Peyer's patch (tissue), 4 donors: ENCODE results near the gene VTCN1. TPM values are rescaled to one million over a fixed set of nuclear protein-coding genes. Genes with fewer than 3 reads are reported as not detected.

Experiments
- DNase-seq, 3 donors: peaks; one replicate each; pipeline ENCODE4 v3.0.0-alpha.2; 2017 to 2019
- H3K27ac ChIP-seq, 4 donors: fragments of 200-600 bp; sonication (generic); one replicate each; pipeline ENCODE4 v1.5.1; 2016 to 2019
- H3K27me3 ChIP-seq, 2 donors: fragments of 200-600 bp; sonication (generic); one replicate each; pipeline ENCODE4 v1.5.1; 2019
- H3K36me3 ChIP-seq, 3 donors: fragments of 200-600 bp; sonication (generic); one replicate each; pipeline ENCODE4 v1.5.1; 2016 to 2019
- H3K4me1 ChIP-seq, 4 donors: fragments of 200-600 bp; sonication (generic); one replicate each; pipeline ENCODE4 v1.5.1; 2016 to 2019
- H3K4me3 ChIP-seq, 4 donors: fragments of 200-600 bp; sonication (generic); 1 replicate in 3 of 4; 2 replicates in 1 of 4; pipeline ENCODE4 v1.5.1; 2016 to 2019; ENCODE audit warnings: mild to moderate bottlenecking in 1 of 4
- H3K9me3 ChIP-seq, 4 donors: fragments of 200-600 bp; sonication (generic); one replicate each; pipeline ENCODE4 v1.5.1; 2016 to 2019; ENCODE audit warnings: mild to moderate bottlenecking in 1 of 4
- CTCF ChIP-seq, 6 experiments: fragments of 450-650 bp in 4 of 6; fragments of 200-600 bp in 2 of 6; sonication (generic) in 1 of 6; IDR thresholded peaks; one replicate each; pipeline ENCODE4 v1.5.1; 2017 to 2019; ENCODE audit warnings: antibody characterized with exemption in 6 of 6, mild to moderate bottlenecking in 3 of 6, moderate library complexity in 1 of 6
- POLR2A ChIP-seq, 2 donors: fragments of 450-650 bp; IDR thresholded peaks; one replicate each; pipeline ENCODE4 v1.5.1; 2017; ENCODE audit warnings: antibody characterized with exemption in 2 of 2, mild to moderate bottlenecking in 2 of 2, moderate library complexity in 2 of 2
- total RNA-seq, 4 donors: library from RNA; depleted of rRNA; stranded (reverse); fragments of >200 nt; gene quantifications; one replicate each; pipeline ENCODE4 v1.1.0, GENCODE V29; 2016

The VTCN1 gene
- total RNA-seq, 4 donors from 2014 or later: not detected

GRCh38 chr1:117118137-117118536, 92.6 kb downstream of the VTCN1 start:
- no peak for DNase-seq
- Histone ChIP-seq H3K27ac (no peak overlapping the region), H3K4me1 (peaks cover 0 to 15% (median 2%) of the 10 kb centered on the region in 4 donors), H3K9me3 (no peaks in the 10 kb centered on the region), H3K27me3 (no peaks in the 10 kb centered on the region), H3K4me3 (no peak overlapping the region), H3K36me3 (no peaks in the 10 kb centered on the region)
- TF ChIP-seq CTCF (IDR thresholded peaks at IDR 0.05) (no peak), POLR2A (IDR thresholded peaks at IDR 0.05) (no peak)

- no peaks in the 10 kb centered on the region for H3K9me3 ChIP-seq
- DNase-seq: no peak
- TF ChIP-seq CTCF (IDR thresholded peaks at IDR 0.05): no peak
- no peak for TF ChIP-seq POLR2A (IDR thresholded peaks at IDR 0.05)
- no peak overlapping the region for H3K27ac ChIP-seq
- H3K4me1 ChIP-seq: peaks cover 0 to 15% (median 2%) of the 10 kb centered on the region in 4 donors
- no peaks in the 10 kb centered on the region for H3K36me3 ChIP-seq
- H3K4me3 ChIP-seq: no peak overlapping the region
- no peaks in the 10 kb centered on the region for H3K27me3 ChIP-seq
Measured at GRCh38 chr1:117117697-117118096, 93.0 kb downstream of the VTCN1 start.

- H3K4me3 ChIP-seq: no peak overlapping the region
- H3K27ac ChIP-seq: no peak overlapping the region
- no peaks in the 10 kb centered on the region for H3K9me3 ChIP-seq
- no peaks in the 10 kb centered on the region for H3K36me3 ChIP-seq
- DNase-seq: no peak
- H3K27me3 ChIP-seq: no peaks in the 10 kb centered on the region
- TF ChIP-seq POLR2A (IDR thresholded peaks at IDR 0.05) (no peak), CTCF (IDR thresholded peaks at IDR 0.05) (no peak)
- H3K4me1 ChIP-seq: peaks cover 0 to 10% (median 0%) of the 10 kb centered on the region in 4 donors
Measured at GRCh38 chr1:117116784-117117130, 94.0 kb downstream of the VTCN1 start.

- Histone ChIP-seq H3K4me3 (no peak overlapping the region), H3K27me3 (no peaks in the 10 kb centered on the region), H3K9me3 (no peaks in the 10 kb centered on the region), H3K4me1 (peaks cover 0 to 10% (median 0%) of the 10 kb centered on the region in 4 donors), H3K27ac (no peak overlapping the region), H3K36me3 (no peaks in the 10 kb centered on the region)
- TF ChIP-seq POLR2A (IDR thresholded peaks at IDR 0.05): no peak
- no peak for TF ChIP-seq CTCF (IDR thresholded peaks at IDR 0.05)
- DNase-seq: no peak
Measured at GRCh38 chr1:117116090-117116783, 94.5 kb downstream of the VTCN1 start.

- no peak for DNase-seq
- no peaks in the 10 kb centered on the region for H3K36me3 ChIP-seq
- H3K4me3 ChIP-seq: no peak overlapping the region
Measured at GRCh38 chr1:117114877-117115276, 95.8 kb downstream of the VTCN1 start.

More at GRCh38 chr1:117114877-117115276, 95.8 kb downstream of the VTCN1 start:
- Histone ChIP-seq H3K4me1 (no peaks in the 10 kb centered on the region), H3K27ac (no peak overlapping the region), H3K9me3 (no peaks in the 10 kb centered on the region), H3K27me3 (no peaks in the 10 kb centered on the region)
- TF ChIP-seq POLR2A (IDR thresholded peaks at IDR 0.05): no peak
- no peak for TF ChIP-seq CTCF (IDR thresholded peaks at IDR 0.05)
